ENCODE data around the gene SIPA1L3.

Gene SIPA1L3

GRCh38 chr19:38180071-38180470 is 273.1 kb downstream of the SIPA1L3 start:
- H3K9me3 ChIP-seq (ENCODE audit: insufficient read depth, low read length), result no peaks in the 10 kb centered on the region
- H3K4me1 ChIP-seq (ENCODE audit: low read length), result no peaks in the 10 kb centered on the region
- no peaks in the 10 kb centered on the region for H3K79me2 ChIP-seq (ENCODE audit: low read length)
- TF ChIP-seq EZH2phosphoT487 (IDR thresholded peaks at IDR 0.05; ENCODE audit: low read depth) (no peak), CTCF (IDR thresholded peaks at IDR 0.05; ENCODE audit: low read depth, low read length) (no peak)
- H3K27me3 ChIP-seq (ENCODE audit: low read depth, low read length), result no peaks in the 10 kb centered on the region
- no peak overlapping the region for H3K4me2 ChIP-seq (ENCODE audit: low read length)
- H3K4me3 ChIP-seq (ENCODE audit: low read length), result no peak overlapping the region
- H2AFZ ChIP-seq (ENCODE audit: low read depth, low read length), result no peak overlapping the region
- H4K20me1 ChIP-seq (ENCODE audit: insufficient read depth, low read length), result peaks cover 5% of the 10 kb centered on the region; the same call in 1 of the 2 replicates
- no peak overlapping the region for H3K27ac ChIP-seq (ENCODE audit: low read length)
- H3K9ac ChIP-seq (ENCODE audit: low read length), result no peak overlapping the region
- peaks cover 9% of the 10 kb centered on the region for H3K36me3 ChIP-seq (replicated peaks; ENCODE audit: low read depth, low read length)

GRCh38 chr19:38182536-38183210 is 275.7 kb downstream of the SIPA1L3 start:
- Histone ChIP-seq H3K36me3 (replicated peaks; ENCODE audit: low read depth, low read length) (peaks cover 9% of the 10 kb centered on the region), H2AFZ (ENCODE audit: low read depth, low read length) (no peak overlapping the region), H3K4me3 (ENCODE audit: low read length) (no peak overlapping the region), H3K79me2 (ENCODE audit: low read length) (no peaks in the 10 kb centered on the region), H3K9me3 (ENCODE audit: insufficient read depth, low read length) (no peaks in the 10 kb centered on the region), H3K27ac (ENCODE audit: low read length) (no peak overlapping the region), H3K9ac (ENCODE audit: low read length) (no peak overlapping the region), H3K4me2 (ENCODE audit: low read length) (no peak overlapping the region), H4K20me1 (ENCODE audit: insufficient read depth, low read length) (no peaks in the 10 kb centered on the region), H3K4me1 (ENCODE audit: low read length) (no peaks in the 10 kb centered on the region), H3K27me3 (ENCODE audit: low read depth, low read length) (no peaks in the 10 kb centered on the region)
- TF ChIP-seq EZH2phosphoT487 (IDR thresholded peaks at IDR 0.05; ENCODE audit: low read depth) (no peak), CTCF (IDR thresholded peaks at IDR 0.05; ENCODE audit: low read depth, low read length) (no peak)

GRCh38 chr19:38183251-38183897 is 276.4 kb downstream of the SIPA1L3 start:
- Histone ChIP-seq H3K79me2 (ENCODE audit: low read length) (no peaks in the 10 kb centered on the region), H3K27me3 (ENCODE audit: low read depth, low read length) (no peaks in the 10 kb centered on the region), H3K36me3 (replicated peaks; ENCODE audit: low read depth, low read length) (peaks cover 9% of the 10 kb centered on the region), H3K9ac (ENCODE audit: low read length) (no peak overlapping the region), H3K9me3 (ENCODE audit: insufficient read depth, low read length) (no peaks in the 10 kb centered on the region), H3K27ac (ENCODE audit: low read length) (no peak overlapping the region), H3K4me3 (ENCODE audit: low read length) (no peak overlapping the region), H3K4me1 (ENCODE audit: low read length) (no peaks in the 10 kb centered on the region), H3K4me2 (ENCODE audit: low read length) (no peak overlapping the region), H2AFZ (ENCODE audit: low read depth, low read length) (no peak overlapping the region), H4K20me1 (ENCODE audit: insufficient read depth, low read length) (no peaks in the 10 kb centered on the region)
- no peak for TF ChIP-seq EZH2phosphoT487 (IDR thresholded peaks at IDR 0.05; ENCODE audit: low read depth)
- TF ChIP-seq CTCF (IDR thresholded peaks at IDR 0.05; ENCODE audit: low read depth, low read length), result no peak

GRCh38 chr19:38184815-38185214 is 277.8 kb downstream of the SIPA1L3 start:
- Histone ChIP-seq H2AFZ (ENCODE audit: low read depth, low read length) (no peak overlapping the region), H3K9me3 (ENCODE audit: insufficient read depth, low read length) (no peaks in the 10 kb centered on the region), H4K20me1 (ENCODE audit: insufficient read depth, low read length) (no peaks in the 10 kb centered on the region), H3K9ac (ENCODE audit: low read length) (no peak overlapping the region), H3K79me2 (ENCODE audit: low read length) (no peaks in the 10 kb centered on the region), H3K4me3 (ENCODE audit: low read length) (no peak overlapping the region), H3K36me3 (replicated peaks; ENCODE audit: low read depth, low read length) (peaks cover 8% of the 10 kb centered on the region), H3K4me1 (ENCODE audit: low read length) (peaks cover 2% of the 10 kb centered on the region), H3K27ac (ENCODE audit: low read length) (no peak overlapping the region), H3K27me3 (ENCODE audit: low read depth, low read length) (no peaks in the 10 kb centered on the region), H3K4me2 (ENCODE audit: low read length) (no peak overlapping the region)
- TF ChIP-seq CTCF (IDR thresholded peaks at IDR 0.05; ENCODE audit: low read depth, low read length) (no peak), EZH2phosphoT487 (IDR thresholded peaks at IDR 0.05; ENCODE audit: low read depth) (no peak)

Measured in OCI-LY3 (cell line).